Gastrocnemius medialis (tissue), 4 donors: ENCODE measurements around the gene ZNF697. TPM values are rescaled to one million over a fixed set of nuclear protein-coding genes. Genes with fewer than 3 reads are reported as not detected.
"Not testable (repeated sequence)": the region's sequence is repeated elsewhere in the genome, so short reads cannot be mapped to it uniquely, and the experiment has no call there.

Experiments
- ATAC-seq, 2 donors: fragments of 150-250 bp; one replicate each; pipeline ENCODE4 v1.9.1; 2016
- DNase-seq, 2 donors: peaks; one replicate each; pipeline ENCODE4 v3.0.0-alpha.2; 2019
- H3K27ac ChIP-seq, 4 donors: fragments of 200-600 bp; sonication (generic); 1 replicate in 1 of 4; 2 replicates in 3 of 4; pipeline ENCODE4 v1.5.1; 2016 to 2018; ENCODE audit warnings: mild to moderate bottlenecking in 2 of 4, moderate library complexity in 1 of 4
- H3K27me3 ChIP-seq, 3 donors: fragments of 200-600 bp; sonication (generic) in 2 of 3; 1 replicate in 1 of 3; 2 replicates in 2 of 3; pipeline versions ENCODE4 v1.5.1 to v1.6.0; 2016 to 2019; ENCODE audit warnings: mild to moderate bottlenecking in 1 of 3, moderate library complexity in 1 of 3
- H3K36me3 ChIP-seq, 2 donors: fragments of 200-600 bp; sonication (generic) in 1 of 2; one replicate each; pipeline ENCODE4 v1.5.1; 2017 to 2018
- H3K4me1 ChIP-seq, 2 donors: fragments of 200-600 bp; sonication (generic) in 1 of 2; one replicate each; pipeline ENCODE4 v1.5.1; 2016 to 2017; ENCODE audit warnings: mild to moderate bottlenecking in 2 of 2
- H3K4me3 ChIP-seq, 4 donors: fragments of 200-600 bp; sonication (generic) in 3 of 4; 1 replicate in 1 of 4; 2 replicates in 3 of 4; pipeline ENCODE4 v1.5.1; 2016 to 2019; ENCODE audit warnings: mild to moderate bottlenecking in 2 of 4
- H3K9me3 ChIP-seq, 3 donors: fragments of 200-600 bp; sonication (generic) in 2 of 3; 1 replicate in 1 of 3; 2 replicates in 2 of 3; pipeline ENCODE4 v1.5.1; 2016 to 2019
- POLR2A ChIP-seq, 2 donors: fragments of 450-650 bp; IDR thresholded peaks; one replicate each; pipeline ENCODE4 v1.6.1; 2017; ENCODE audit warnings: antibody characterized with exemption in 2 of 2, mild to moderate bottlenecking in 2 of 2, moderate library complexity in 2 of 2
- in situ Hi-C, 4 donors: fragments of 200-750 bp; cut with MboI; loops; one replicate each; pipeline versions ENCODE4 v1.15.0 to v1.8.0; 2017; ENCODE audit warnings: low sequenced_read_pairs in 4 of 4
- intact Hi-C: fragments of 100-400 bp; cut with DNase I; formaldehyde crosslinking; loops from one replicate; pipeline ENCODE4 v1.15.1; 2023; ENCODE audit warnings: low total_unique reads
- total RNA-seq, 4 donors: library from RNA; depleted of rRNA; stranded (reverse); fragments of >200 nt; gene quantifications; one replicate each; pipeline versions ENCODE4 v1.1.0 to v1.2.3, GENCODE V29; 2016
- TF ChIP-seq, protein P1 (sequence below), 5 experiments: fragments of 450-650 bp in 3 of 5; fragments of 200-600 bp in 2 of 5; sonication (generic) in 2 of 5; IDR thresholded peaks in 4 of 5; conservative IDR thresholded peaks in 1 of 5; 1 replicate in 4 of 5; 2 replicates in 1 of 5; pipeline ENCODE4 v1.5.1; 2016 to 2019; ENCODE audit warnings: antibody characterized with exemption in 5 of 5, mild to moderate bottlenecking in 3 of 5, moderate library complexity in 3 of 5

The ZNF697 gene
- total RNA-seq, 4 donors from 2014 or later, result 1.4 to 3.1 (median 2.9) TPM

GRCh38 chr1:119622311-119623192 lies 25.5 kb downstream of the ZNF697 start:
- no peaks in the 10 kb centered on the region for H3K9me3 ChIP-seq
- TF ChIP-seq, protein P1, sequence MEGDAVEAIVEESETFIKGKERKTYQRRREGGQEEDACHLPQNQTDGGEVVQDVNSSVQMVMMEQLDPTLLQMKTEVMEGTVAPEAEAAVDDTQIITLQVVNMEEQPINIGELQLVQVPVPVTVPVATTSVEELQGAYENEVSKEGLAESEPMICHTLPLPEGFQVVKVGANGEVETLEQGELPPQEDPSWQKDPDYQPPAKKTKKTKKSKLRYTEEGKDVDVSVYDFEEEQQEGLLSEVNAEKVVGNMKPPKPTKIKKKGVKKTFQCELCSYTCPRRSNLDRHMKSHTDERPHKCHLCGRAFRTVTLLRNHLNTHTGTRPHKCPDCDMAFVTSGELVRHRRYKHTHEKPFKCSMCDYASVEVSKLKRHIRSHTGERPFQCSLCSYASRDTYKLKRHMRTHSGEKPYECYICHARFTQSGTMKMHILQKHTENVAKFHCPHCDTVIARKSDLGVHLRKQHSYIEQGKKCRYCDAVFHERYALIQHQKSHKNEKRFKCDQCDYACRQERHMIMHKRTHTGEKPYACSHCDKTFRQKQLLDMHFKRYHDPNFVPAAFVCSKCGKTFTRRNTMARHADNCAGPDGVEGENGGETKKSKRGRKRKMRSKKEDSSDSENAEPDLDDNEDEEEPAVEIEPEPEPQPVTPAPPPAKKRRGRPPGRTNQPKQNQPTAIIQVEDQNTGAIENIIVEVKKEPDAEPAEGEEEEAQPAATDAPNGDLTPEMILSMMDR (IDR thresholded peaks at IDR 0.05 in 4 of 5, conservative IDR thresholded peaks at IDR 0.05 in 1 of 5), result no peak
- no peak for TF ChIP-seq POLR2A (IDR thresholded peaks at IDR 0.05)
- in situ Hi-C loops (loop anchor here in 1 of 4 donors (5.0 kb wide), 1 partner anchor 40 kb away; no protein-coding TSS in a partner anchor), intact Hi-C loops (no loop called here)
- H3K27me3 ChIP-seq, result no peaks in the 10 kb centered on the region
- H3K4me3 ChIP-seq, result no peak overlapping the region
- no peak for DNase-seq
- H3K36me3 ChIP-seq, result peaks cover 0 to 17% of the 10 kb centered on the region in 2 donors
- ATAC-seq, result no peak
- H3K4me1 ChIP-seq, result peaks cover 22 to 28% of the 10 kb centered on the region in 2 donors
- no peak overlapping the region for H3K27ac ChIP-seq

GRCh38 chr1:119621705-119622104 lies 26.4 kb downstream of the ZNF697 start:
- no peak overlapping the region for H3K4me3 ChIP-seq
- DNase-seq (no peak), ATAC-seq (no peak)
- intact Hi-C loops (no loop called here), in situ Hi-C loops (loop anchor here in 1 of 4 donors (5.0 kb wide), 1 partner anchor 41 kb away; no protein-coding TSS in a partner anchor)
- H3K9me3 ChIP-seq, result no peaks in the 10 kb centered on the region
- peaks cover 13 to 20% of the 10 kb centered on the region in 2 donors for H3K4me1 ChIP-seq
- no peaks in the 10 kb centered on the region for H3K27me3 ChIP-seq
- TF ChIP-seq, protein P1 (IDR thresholded peaks at IDR 0.05 in 4 of 5, conservative IDR thresholded peaks at IDR 0.05 in 1 of 5), result no peak
- no peak for TF ChIP-seq POLR2A (IDR thresholded peaks at IDR 0.05)
- no peak overlapping the region for H3K27ac ChIP-seq
- H3K36me3 ChIP-seq, result peaks cover 0 to 17% of the 10 kb centered on the region in 2 donors

GRCh38 chr1:119617751-119618691 lies 30.0 kb downstream of the ZNF697 start:
- Histone ChIP-seq H3K9me3 (no peaks in the 10 kb centered on the region), H3K27me3 (no peaks in the 10 kb centered on the region), H3K27ac (no peak overlapping the region), H3K4me1 (peaks cover 9 to 13% of the 10 kb centered on the region in 2 donors), H3K4me3 (no peak overlapping the region), H3K36me3 (peaks cover 0 to 6% of the 10 kb centered on the region in 2 donors)
- intact Hi-C loops, result no loop called here
- TF ChIP-seq, protein P1 (IDR thresholded peaks at IDR 0.05 in 4 of 5, conservative IDR thresholded peaks at IDR 0.05 in 1 of 5), result no peak
- TF ChIP-seq POLR2A (IDR thresholded peaks at IDR 0.05), result no peak
- no peak for ATAC-seq
- in situ Hi-C loops, result loop anchor here in 2 of 4 donors (5.0 to 10.0 kb wide), 2 partner anchors 44 to 57 kb away; no protein-coding TSS in a partner anchor
- DNase-seq, result no peak

DNA sequence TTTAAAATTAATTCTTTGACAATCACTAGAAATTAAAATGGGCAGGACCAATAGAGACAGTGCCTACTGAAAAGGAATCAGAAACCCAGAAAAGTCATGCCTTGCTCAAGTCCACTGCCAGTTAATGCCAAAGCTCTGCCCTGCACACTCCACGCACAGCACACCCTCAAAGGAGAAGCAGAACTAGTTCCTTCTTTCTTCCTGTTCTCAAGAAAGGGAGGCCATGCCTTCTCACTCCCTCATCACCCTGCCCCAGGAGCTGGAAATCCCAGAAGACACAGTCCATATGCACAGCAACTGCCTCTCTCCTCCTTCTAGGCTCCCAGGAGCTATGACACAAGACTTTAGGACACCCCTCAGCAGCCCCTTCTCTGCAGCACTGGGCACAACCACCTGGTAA lies 31.3 kb downstream of the ZNF697 start:
- ATAC-seq, intact Hi-C loops, H3K27me3 ChIP-seq, H3K27ac ChIP-seq, H3K36me3 ChIP-seq, H3K9me3 ChIP-seq, DNase-seq, H3K4me3 ChIP-seq: not testable (repeated sequence)
- peaks cover 9 to 13% of the 10 kb centered on the region in 2 donors for H3K4me1 ChIP-seq
- in situ Hi-C loops, result loop anchor here in 2 of 4 donors (5.0 to 10.0 kb wide), 2 partner anchors 46 to 58 kb away; no protein-coding TSS in a partner anchor

DNA sequence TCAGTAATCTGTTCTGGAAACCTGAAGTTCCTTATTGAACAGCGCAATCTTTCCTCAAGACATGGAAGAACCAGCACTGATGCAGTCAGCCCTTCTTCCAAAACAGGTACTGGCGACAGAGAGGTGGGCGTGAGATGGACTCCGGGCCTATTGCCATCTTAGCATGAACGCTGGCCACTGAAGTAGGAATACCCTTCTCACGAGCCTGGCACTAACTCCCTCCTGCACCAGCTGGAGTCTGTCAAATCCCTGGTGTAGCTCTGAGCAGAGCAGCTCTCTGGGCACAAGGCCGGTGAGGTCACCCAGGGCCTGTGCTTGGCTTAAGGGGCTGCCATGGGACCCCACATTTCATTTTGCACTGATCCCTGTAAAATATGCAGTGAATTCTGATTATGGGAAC lies 33.0 kb downstream of the ZNF697 start:
- DNase-seq, intact Hi-C loops, H3K4me3 ChIP-seq, ATAC-seq, H3K9me3 ChIP-seq, H3K27me3 ChIP-seq, H3K36me3 ChIP-seq, H3K27ac ChIP-seq: not testable (repeated sequence)
- H3K4me1 ChIP-seq, result peaks cover 9 to 13% of the 10 kb centered on the region in 2 donors
- in situ Hi-C loops, result loop anchor here in 2 of 4 donors (5.0 to 10.0 kb wide), 2 partner anchors 47 to 60 kb away; no protein-coding TSS in a partner anchor
